GM21786 (cell line): ENCODE data around the gene OTUD1.
A peak's percentile ranks its signal among the peaks of the same experiment; 100 is the strongest.

Experiments used
- ATAC-seq: cut with Tn5 transposase; IDR thresholded peaks from one replicate; pipeline ENCODE4 v1.9.1; 2021; ENCODE audit not compliant: unreplicated experiment

Gene OTUD1

DNA sequence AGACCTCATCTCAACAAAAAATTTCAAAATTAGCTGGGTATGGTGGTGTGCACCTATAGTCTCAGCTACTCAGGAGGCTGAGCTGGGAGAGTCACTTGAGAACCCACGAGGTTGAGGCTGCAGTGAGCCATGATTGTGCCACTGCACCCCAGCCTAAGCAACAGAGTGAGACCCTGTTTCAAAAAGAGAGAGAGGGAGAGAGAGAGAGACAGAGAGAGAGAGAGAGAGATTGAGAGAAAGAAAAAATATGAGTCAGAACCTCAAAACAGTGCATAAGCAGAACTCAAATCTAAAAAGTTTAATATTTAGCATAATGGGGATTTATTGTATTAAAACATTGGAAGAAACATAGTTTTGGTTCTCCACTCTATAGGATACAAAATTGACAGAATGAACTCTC is 17.5 kb upstream of the OTUD1 start:
- no peak for ATAC-seq

DNA sequence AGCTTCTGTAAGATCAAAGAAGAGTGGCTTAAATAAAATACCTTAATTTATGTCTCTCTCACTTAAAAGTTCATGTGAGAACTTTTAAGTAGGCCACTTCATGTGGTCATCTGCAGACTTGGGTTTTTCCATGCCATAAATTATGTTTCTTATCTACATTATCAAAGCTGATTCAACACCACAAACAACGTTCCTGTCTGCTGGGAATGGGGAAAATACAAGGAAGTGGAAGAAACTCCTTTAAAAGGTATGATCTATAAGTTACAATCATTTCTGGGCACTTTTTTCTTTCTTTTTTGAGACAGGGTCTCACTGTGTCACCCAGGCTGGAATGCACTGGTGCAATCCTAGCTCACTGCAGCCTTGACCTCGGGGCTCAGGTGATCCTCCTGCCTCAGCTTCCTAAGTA is 16.9 kb upstream of the OTUD1 start:
- no peak for ATAC-seq

DNA sequence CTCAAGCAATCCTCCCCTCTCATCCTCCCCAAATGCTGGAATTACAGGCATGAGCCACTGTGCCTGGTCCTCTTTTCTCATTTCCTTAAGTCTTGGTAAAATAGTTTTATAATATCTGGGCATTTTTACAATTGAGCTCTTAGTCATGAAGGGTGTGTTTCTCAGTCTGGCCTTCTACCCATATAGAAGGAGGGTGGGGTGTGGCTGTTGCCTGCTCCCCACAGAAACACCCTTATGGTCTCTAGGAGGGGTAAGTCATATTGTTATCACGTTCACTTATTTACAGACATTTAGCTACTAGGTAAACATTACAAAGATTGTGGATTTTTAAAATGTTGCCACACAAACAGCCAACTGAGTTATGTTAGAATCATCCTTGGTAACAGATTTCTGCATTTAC is 6.7 kb upstream of the OTUD1 start:
- ATAC-seq: no peak

DNA sequence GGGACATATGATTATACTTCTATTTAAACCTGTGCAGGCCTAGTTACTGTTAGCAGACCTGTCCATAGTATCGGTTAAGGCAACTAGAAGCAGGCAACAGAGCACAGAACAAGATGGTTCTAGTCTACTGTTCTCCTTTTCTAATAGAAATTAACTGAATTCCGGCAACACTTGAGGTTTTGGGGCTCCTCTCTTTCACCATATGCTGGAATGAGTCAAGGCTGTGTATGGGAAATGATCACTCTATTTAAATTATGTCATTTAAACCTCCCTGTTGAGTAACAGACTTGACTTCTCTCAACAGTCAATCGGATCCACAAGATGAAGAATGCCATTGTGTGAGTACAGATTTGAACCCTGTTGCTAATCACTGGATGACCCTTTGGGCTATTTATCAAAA is 6.2 kb upstream of the OTUD1 start:
- ATAC-seq: no peak

DNA sequence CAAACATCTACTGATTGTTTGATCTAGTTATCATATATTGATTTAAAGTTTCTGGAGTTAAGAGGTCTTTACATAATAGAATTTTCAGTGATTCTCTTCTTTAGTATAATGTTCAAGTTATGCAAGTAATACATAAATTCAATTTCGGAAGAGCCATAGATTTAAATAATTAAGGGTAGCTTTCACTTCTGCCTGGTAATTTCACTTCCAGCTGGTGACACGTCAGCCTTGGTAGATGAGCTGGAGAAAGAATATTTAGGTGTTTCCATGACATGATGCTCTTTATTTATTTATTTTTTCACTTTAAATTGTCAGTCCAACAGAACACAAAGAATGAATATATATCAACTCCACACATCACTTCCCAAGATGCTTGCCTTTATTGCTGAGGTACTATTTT is 5.2 kb upstream of the OTUD1 start:
- ATAC-seq: no peak

DNA sequence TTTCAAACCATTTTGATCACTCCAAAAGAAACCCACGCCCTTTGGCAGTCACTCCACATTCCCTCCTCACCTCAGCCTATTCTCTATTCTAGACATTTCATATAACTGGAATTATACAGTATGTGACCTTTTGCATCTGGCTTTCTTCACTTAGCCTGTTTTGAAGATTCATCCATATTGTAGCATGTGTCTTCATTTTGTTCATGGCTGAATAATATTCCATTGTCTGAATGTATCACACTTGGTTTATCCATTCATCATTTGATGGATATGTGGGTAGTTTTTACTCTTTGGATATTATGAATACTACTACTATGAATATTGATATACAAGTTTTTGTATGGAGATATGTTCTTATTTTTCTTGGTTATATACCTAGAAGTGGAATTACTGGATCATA is 3.5 kb upstream of the OTUD1 start:
- no peak for ATAC-seq

DNA sequence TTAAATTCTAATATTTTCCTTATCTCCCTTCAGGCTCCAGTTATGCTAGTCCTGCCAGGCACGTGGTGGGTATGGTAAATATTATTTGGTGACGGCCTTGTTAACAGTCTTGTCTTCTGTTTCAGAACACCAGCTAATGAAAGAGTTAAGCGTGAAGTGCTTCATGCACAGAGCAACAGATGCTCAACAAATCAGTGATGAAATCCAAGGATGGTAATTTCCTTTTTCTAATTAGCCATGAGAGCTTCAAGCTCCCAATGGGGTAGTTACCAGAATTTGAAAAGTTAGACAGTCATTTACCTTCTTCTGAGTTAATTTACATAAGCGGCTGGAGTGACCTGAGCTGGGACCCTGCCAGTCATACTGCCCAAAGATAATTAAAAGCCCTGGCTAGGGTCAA is 1.9 kb upstream of the OTUD1 start:
- no peak for ATAC-seq

DNA sequence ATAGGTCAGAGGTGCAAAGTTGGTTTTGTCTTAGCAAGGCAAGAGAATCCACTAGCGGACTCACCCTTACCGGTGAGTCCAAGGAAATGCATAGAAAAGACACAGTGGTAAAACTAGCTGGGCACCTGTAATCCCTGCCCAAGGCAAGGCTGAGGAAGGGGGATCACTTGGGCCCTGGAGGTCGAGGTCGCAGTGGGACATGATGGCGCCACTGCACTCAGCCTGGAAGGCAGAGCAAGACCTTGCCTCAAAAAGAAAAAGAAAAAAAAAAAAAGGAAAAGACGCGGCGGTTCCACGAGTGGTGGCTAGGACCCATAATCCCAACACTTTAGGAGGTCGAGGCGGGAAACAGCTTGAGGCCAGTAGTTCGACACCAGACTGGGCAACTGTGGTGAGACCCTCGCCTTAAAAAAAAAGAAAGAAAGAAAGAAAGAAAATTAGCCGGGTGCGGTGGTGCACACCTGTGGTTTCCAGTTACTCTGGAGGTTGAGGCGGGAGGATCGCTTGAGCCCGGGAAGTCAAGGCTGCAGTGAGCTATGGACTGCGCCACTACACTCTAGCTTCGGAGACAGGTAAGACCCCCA is 820 bp upstream of the OTUD1 start:
- no peak for ATAC-seq

DNA sequence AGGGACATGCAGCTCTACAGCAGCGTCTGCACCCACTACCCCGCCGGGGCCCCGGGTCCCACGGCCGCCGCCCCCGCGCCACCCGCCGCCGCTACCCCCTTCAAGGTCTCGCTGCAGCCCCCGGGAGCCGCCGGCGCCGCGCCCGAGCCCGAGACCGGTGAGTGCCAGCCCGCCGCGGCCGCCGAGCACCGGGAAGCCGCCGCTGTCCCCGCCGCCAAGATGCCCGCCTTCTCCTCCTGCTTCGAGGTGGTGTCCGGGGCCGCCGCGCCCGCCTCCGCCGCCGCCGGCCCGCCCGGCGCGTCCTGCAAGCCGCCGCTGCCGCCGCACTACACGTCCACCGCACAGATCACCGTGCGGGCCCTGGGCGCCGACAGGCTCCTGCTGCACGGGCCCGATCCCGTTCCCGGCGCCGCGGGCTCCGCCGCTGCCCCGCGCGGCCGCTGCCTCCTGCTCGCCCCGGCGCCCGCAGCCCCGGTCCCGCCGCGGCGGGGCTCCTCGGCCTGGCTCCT is 631 bp downstream of the OTUD1 start:
- ATAC-seq: peak; percentile 7

DNA sequence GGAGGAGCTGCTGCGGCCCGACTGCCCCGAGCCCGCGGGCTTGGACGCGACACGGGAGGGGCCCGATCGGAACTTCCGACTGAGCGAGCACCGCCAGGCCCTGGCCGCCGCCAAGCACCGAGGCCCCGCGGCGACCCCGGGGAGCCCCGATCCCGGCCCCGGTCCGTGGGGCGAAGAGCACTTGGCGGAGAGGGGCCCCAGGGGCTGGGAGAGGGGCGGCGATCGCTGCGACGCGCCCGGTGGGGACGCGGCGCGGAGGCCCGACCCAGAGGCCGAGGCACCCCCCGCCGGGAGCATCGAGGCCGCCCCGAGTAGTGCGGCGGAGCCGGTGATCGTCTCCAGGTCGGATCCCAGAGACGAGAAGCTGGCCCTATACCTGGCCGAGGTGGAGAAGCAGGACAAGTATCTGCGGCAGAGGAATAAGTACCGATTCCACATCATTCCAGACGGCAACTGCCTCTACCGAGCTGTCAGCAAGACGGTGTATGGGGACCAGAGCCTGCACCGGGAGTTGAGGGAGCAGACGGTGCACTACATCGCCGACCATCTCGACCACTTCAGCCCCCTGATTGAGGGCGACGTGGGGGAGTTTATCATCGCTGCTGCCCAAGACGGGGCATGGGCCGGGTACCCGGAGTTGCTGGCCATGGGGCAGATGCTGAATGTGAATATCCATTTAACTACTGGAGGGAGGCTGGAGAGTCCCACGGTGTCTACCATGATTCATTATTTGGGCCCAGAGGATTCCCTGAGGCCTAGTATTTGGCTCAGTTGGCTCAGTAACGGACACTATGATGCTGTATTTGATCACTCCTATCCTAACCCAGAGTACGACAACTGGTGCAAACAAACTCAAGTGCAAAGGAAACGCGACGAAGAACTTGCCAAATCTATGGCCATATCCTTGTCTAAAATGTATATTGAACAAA is 1.4 kb downstream of the OTUD1 start:
- peak; percentile 9 for ATAC-seq

DNA sequence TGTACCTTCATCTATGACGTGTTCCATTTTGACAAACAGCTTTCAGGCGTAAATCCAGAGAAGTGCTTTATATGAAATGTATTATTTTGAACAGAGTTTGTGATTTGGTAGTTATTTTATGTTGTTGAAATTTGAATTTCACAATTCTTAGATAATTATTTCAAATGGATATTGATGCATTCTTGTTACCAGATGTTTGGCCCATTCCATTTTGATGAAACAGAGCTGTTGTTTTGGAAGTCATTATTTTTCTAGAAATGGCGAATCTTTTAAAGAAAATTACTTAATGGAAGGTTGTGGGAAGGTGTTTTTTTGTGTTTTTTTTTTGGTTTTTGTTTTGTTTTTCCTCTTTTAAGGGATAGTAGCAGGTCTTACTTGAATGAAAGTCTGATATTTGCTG is 2.4 kb downstream of the OTUD1 start:
- no peak for ATAC-seq

DNA sequence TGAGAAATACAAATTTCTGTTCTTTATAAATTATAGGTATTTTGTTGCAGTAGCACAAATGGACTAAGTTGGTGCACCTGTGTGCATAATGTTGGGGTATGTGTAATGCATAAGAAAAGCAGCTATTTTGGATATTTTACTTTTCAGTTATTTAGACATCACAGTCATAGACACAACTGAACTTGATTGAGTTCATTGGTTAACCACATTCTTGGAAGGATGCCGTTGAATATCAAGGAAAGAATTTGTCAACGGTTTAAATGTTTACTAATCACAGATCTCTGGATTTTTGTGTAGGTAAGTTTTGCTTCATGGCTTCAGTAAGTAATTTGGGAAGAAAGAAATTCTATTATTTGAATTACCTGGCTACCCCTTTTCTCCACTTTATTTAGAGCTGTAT is 4.1 kb downstream of the OTUD1 start:
- no peak for ATAC-seq

DNA sequence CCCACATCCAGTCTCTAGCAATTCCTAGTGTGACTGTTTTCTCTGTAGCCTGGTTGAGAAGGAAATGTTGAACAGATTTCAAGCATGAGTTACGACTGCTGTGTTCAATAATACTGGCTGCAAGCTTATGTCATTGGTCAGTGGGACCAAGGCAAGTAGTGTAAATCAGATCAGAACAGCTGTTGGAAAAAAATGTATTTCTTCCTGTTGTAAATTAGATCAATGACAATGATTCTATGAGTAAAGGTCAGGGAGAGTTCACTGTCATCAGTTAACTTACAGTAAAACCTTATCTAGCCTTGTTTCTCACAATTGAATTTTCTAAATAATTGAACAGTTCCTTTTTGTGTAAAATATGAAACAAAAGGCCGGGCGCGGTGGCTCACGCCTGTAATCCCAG is 6.7 kb downstream of the OTUD1 start:
- no peak for ATAC-seq

DNA sequence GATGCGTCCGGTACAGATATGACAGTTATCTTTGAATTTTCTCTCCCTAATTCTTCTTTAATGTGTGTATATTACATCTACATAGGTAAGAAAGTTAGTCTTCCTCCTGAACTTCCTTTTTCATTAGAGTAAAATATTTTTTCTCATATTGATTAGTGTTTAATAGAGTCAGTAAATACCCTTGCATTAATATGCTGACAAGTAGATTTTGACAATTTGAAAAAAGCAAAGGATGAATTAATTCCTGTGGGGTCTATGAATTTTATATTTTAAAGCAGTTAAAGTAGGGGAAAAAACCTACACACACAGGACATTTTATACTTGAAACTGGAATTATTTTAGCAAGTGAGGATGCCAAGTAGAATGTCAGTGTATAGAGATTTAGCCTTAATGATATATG is 9.4 kb downstream of the OTUD1 start:
- ATAC-seq: no peak

DNA sequence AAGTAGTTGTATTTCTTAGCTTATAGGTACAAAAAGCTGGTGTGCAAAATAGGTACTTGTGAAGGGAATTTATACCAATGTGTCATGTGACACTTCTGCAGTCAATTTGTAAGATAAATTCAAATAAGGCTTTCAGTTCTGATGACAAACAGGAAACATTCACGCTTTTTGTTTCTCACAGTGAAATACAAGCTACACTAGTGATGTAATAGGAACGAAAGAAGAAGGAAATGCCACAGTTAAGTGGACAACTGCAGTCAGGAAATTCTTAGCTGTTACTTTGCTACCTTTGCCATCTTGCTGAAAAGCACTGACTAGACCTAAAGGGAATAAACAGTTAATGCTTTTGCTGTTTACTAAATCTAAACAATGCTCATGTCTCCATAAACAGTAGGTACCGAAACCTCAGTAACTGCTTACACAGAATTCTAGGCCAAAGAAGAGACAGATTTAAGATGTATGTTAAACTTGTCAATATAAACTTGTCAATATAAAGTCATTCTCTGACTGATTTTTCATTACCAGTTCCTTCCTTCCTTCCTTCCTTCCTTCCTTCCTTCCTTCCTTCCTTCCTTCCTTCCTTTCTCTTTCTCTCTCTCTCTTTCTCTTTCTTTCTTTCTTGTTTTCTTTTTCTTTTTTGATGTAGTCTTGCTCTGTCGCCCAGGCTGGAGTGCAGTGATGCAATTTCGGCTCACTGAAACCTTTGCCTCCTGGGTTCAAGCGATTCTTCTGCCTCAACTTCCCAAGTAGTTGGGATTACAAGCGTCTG is 10.1 kb downstream of the OTUD1 start:
- peak; percentile 95 for ATAC-seq

DNA sequence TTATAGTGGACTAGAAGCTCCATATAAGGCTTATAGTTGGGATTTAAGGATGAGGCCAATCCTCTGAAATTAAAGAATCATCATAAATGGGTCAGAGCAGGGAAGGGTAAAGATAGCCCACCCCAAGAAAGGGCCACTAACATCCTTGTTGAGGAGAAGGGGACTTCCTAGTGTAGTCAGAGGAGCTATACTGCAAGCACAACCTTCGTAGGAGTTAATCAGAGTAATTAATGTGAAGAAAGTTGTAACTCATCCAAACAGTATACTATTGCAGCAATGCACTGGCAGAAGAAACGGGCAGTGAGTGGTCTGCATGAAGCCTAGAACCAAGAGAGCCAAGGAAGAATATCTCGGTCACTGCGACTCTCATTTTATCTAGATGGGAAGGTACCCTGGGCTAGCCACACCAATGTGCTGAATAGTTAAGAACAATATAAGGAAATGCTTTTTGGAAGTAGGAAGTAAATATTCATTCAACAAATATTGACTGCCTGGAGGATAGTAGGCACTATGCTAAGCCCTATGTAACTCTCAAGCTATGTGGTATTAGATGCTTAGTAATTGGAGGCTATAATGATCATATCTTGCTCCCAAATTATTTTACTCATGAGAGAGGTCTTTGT is 13.3 kb downstream of the OTUD1 start:
- no peak for ATAC-seq

DNA sequence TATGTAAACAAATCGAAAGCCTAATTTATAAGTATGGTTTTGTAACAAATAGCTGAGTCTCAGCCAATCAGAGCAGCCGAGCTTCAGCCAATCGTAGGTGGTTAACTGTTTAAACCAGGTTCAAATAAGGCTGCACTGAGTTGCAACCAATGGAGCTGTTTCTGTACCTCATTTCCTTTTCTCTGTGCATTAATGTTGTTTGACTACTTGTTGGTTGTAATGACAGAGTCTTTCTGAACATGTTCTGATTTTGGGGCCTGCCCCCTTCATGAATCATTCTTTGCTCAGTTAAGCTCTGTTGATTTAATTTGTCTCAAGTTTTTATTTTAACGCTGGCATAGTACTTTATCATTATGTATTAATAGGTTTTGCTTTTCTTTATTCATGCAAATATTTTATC is 14.6 kb downstream of the OTUD1 start:
- no peak for ATAC-seq

DNA sequence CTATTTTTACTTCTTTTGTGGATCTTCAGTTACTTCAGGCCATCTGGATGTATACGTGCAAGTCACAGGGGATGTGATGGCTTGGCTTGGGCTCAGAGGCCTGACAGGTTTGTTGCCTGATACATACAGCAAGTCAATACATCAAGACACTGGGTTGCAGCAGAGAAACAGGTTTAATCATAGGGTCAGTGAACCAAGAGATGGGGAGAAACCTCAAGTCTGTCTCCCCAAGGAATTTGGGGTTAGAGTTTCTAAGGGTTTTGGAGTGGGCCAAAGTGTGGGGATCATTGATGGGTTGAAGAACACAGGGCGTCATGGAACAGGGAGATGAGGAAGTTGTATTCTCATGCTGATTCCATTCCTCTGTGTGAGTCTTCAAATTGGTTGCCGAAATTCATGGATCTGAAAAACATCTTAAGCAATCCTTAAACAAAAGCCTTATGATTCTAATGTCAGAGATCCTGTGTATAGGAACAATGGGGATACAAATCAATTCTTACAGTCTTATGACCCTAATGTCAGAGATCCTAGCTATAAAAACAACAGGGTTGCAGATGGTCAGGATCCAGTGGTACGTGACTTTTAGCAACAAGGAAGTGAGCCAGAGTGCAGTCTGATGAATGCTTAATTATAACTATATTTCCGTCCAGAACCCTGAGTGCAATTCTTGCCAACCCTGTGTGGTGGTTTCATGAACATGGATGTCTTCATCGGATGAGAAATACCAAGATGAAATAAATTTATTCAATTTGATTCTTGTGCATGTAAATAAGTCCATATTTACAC is 18.9 kb downstream of the OTUD1 start:
- no peak for ATAC-seq

DNA sequence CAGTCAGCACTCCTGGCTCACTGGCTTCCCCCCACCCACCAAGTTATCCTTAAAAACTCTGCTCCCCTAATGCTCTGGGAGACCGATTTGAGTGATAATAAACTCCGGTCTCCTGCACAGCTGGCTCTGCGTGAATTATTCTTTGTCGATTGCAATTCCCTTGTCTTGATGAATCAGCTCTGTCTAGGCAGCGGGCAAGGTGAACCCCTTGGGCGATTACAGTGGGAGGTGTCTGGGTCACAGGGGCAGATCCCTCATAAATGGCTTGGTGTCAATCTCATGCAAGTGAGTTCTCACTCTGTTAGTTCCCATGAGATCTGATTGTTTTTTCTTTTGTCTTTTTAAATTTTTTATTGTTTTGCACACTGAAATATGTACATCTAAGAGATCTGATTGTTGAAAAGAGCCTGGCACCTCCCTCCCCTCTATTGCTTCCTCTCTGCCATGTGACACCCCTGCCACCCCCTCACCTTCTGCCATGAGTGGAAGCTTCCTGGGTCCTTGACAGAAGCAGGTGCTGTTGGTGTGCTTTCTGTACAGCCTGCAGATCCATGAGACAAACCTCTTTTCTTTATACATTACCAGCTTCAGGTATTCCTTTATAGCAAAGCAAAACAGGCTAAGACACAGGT is 20.5 kb downstream of the OTUD1 start:
- no peak for ATAC-seq

DNA sequence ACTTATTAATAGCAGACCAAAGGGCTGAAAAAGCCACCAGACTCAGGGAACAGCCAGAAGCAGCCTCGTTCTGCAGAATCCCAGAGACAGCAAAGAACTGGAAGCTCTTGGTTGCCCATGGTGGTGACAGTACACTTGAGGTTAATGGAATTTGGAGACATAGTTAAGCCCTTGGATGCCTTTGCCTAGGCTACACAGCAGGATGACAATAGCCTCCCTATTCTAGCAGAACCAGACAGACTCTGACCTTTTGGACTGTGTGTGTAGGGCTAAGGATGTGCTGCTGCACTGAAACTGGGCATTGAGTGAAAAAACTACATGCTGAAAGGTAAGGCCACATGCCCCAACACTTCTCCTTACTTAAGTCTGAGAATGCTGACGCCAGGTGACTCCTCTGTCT is 22.7 kb downstream of the OTUD1 start:
- no peak for ATAC-seq
